HG02943 (cell line): ENCODE data around the gene CBL.
"Not testable (repeated sequence)": the region's sequence is repeated elsewhere in the genome, so short reads cannot be mapped to it uniquely, and the experiment has no call there.

Experiments used
- ATAC-seq: cut with Tn5 transposase; IDR thresholded peaks from one replicate; pipeline ENCODE4 v1.9.1; 2021; ENCODE audit warnings: mild to moderate bottlenecking, low read depth, moderate library complexity; ENCODE audit not compliant: unreplicated experiment

The CBL gene

GRCh38 chr11:119181677-119182412 lies 24.3 kb upstream of the CBL start:
- no peak for ATAC-seq

DNA sequence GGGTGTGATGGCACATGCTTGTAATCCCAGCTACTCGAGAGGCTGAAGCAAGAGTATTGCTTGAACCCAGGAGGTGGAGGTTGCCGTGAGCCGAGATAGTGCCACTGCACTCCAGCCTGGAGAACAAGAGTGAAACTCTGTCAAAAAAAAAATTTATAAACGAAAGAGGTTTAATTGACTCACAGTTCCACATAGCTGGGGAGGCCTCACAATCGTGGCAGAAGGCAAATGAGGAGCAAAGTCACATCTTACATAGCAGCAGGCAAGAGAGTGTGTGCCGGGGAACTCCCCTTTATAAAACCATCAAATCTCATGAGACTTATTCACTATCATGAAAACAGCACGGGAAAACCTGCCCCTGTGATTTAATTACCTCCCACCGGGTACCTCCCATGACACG lies 21.7 kb upstream of the CBL start:
- not testable (repeated sequence) for ATAC-seq

DNA sequence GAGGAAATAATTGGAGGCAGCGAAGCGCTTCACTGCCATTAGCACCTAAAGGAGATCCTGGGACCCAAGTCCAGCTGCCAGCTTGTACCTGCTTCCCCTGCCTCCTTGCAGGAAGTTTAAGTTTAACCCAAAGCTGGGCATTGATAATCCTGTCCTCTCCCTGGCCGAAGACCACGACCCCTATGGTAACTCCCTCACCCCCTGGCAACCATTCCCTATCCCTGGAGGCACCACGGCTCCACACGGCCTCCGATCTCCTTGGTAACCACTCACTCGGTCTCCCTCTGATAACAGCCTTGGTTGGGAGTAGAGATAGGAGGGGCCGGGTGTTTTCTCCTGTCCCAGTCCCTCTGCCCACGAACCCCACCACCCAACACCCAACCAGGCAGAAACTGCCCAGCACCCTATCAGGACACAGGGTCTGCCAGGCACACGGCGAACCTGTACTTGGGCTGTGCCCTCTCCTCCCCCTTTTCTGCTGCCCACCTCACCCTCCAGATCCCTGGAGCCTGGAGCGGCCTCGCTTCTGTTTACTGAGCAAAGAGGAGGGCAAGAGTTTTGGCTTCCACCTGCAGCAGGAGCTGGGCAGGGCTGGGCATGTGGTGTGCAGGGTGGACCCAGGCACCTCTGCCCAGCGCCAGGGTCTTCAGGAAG lies 20.0 kb upstream of the CBL start:
- ATAC-seq, result no peak

DNA sequence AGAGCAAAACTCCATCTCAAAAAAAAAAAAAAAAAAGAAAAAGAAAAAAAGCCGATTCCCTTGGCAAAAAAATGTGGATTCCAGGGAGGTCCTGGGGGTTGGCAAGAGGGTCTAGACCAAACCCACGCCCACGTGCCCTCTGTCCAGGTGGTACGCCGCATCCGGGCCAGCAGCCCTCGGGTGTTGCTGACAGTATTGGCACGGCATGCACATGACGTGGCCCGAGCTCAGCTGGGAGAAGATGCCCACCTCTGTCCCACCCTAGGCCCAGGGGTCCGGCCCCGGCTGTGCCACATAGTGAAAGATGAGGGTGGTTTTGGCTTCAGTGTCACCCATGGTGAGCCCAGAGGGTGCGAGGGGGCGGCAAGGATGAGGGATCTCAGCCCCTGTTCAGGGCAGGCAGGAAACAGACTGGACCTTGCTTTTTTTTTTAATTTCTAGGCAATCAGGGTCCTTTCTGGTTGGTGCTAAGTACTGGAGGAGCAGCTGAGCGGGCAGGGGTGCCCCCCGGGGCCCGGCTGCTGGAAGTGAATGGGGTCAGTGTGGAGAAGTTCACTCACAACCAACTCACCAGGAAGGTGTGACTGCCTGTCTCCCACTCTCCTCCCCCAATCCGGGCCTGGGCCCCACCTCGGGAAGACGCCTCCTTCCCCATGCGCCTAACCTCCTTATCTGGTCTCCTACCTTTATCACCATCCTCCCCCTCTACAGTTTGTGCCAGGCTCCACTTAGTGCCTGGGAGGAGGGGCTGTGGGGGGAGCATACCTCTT lies 18.8 kb upstream of the CBL start:
- no peak for ATAC-seq

DNA sequence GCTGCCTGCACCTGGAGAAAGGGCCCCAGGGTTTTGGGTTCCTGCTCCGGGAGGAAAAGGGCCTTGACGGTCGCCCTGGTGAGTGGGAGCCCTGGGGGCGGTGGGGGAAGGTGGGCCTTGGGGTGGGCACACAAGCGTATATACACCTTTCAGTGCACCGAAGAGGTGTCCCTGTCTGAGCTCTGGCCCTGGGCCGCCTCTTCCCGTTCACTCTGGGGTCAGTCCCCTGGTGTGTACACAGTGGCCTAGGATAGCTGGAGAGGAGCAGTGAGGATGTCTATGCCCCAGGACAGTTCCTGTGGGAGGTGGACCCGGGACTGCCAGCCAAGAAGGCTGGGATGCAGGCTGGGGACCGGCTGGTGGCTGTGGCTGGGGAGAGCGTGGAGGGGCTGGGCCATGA lies 18.1 kb upstream of the CBL start:
- ATAC-seq, result no peak

DNA sequence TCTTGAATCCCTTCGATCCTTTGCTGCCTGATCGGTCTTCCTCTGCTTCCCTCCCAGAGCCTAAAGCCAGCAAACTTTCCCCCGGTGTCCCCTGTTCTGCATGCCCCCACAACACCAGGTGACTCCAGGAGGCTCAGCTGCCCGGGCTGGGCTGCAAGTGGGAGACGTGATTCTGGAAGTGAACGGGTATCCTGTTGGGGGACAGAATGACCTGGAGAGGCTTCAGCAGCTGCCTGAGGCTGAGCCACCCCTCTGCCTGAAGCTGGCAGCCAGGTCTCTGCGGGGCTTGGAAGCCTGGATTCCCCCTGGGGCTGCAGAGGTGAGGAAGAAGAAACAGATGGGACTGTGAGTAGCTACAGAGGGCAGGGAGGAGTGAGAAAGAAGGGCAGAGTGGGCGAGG lies 17.3 kb upstream of the CBL start:
- no peak for ATAC-seq

- no peak for ATAC-seq
Observed at GRCh38 chr11:119189393-119189792, 16.7 kb upstream of the CBL start.

- no peak for ATAC-seq
Observed at GRCh38 chr11:119190531-119190930, 15.6 kb upstream of the CBL start.

DNA sequence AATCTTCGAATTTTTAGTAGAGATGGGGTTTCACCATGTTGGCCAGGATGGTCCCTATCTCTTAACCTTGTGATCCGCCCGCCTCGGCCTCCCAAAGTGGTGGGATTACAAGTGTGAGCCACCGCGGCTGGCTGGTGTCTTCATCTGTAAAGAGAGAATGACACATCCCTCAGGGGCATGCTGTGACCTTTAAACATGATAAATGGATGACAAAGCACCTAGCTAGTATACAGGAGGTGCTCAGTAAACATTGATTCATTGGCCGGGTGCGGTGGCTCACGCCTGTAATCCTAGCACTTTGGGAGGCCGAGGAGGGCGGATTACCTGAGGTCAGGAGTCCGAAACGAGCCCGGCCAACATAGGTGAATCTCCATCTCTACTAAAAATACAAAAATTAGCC lies 14.9 kb upstream of the CBL start:
- not testable (repeated sequence) for ATAC-seq

DNA sequence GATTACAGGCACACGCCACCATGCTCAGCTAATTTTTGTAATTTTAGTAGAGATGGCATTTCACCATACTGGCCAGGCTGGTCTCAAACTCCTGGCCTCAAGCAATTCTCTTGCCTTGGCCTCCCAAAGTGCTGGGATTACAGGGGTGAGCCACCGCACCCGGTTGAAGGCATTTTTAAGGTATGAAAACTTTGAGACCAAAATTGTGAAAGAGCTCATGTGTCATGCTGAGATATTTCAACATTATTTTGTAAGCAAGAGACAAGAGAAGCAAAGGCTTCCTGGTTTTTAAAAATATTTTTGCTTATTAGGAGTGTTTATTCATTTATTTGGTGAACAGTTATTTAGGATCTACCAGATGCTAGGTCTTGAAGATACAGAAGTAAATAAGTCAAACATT lies 14.0 kb upstream of the CBL start:
- no peak for ATAC-seq

GRCh38 chr11:119193001-119193400 lies 13.1 kb upstream of the CBL start:
- ATAC-seq, result no peak

DNA sequence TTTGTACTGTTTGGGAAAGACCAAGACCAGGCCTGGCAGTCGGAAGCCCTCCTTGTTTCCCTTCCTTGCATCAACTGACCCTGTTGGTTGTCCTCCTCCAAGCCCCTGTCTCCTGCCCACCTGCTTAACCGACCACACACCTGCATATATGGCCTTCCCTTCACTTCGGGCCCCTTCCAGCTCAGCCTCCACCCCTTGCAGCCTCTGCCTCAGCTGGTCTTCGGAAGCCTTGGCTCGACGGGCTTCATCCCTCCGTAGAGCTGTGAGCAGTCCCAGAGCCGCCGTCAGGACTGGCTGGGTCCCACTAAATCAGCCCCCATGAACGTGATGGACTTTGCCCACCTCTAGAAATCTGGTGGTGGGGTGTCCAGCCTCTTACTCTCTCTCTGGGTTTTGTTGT lies 12.5 kb upstream of the CBL start:
- ATAC-seq, result no peak

DNA sequence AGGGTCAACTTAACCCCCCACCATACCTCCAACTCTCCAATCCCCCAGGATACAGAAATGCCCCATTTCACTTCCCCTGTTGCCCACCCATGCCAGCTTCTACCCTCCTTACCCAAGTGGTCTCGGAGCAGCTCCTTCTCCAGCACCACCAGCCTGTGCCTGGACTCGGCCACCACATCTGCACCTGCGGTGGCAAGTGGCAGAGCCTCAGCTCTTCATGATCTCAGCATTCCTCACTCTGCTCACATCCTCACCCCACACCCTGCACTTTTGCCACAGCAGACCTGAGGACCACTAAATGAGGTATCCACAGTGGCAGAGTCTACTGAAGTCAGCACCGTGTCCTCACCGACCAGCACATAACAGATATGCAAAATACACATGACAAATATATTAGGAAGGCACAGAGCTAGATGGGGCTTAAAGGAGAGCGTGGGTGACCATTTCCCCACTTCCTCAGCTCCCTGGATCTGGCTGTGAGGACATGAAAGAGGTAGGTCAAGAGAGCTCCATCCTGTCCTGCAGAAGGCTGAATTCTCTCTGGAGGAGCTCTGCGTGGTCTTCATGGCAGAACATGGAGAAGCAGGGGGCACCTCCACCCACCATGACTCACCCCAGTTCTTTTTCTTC lies 11.2 kb upstream of the CBL start:
- no peak for ATAC-seq

- no peak for ATAC-seq
Observed at GRCh38 chr11:119195680-119196079, 10.5 kb upstream of the CBL start.

DNA sequence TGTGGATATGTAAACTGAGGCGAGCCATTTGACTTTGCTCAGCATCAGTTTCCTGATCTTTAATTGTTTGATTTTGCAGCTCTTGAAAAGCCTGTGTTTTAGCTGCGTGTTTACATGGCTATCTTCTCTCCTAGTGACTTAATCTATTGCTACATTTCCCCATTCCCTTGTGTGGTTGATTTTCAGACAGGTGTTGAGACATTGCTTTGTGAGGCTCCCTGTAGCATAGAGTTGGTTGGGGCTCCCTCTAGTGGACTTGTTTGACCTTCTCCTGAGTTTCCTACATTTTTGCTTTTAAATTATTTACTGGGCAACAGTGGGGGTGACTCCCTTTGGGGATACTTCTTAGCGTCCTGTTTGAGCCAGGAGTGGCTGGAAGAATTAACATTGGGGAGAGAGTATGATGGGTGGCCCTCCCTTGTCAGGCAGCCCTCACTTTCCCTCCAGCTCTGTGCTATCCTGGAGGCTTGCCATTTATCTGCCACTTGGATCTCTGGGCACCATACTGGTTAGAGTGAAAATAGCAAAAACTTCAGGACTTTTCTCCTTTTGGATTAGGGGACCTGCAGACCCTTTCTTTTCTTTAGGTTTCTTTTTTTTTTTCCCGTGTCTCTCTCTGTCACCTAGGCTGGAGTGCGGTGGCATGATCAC lies 9.2 kb upstream of the CBL start:
- ATAC-seq, result no peak

- ATAC-seq, result no peak
Observed at GRCh38 chr11:119198925-119199324, 7.2 kb upstream of the CBL start.

DNA sequence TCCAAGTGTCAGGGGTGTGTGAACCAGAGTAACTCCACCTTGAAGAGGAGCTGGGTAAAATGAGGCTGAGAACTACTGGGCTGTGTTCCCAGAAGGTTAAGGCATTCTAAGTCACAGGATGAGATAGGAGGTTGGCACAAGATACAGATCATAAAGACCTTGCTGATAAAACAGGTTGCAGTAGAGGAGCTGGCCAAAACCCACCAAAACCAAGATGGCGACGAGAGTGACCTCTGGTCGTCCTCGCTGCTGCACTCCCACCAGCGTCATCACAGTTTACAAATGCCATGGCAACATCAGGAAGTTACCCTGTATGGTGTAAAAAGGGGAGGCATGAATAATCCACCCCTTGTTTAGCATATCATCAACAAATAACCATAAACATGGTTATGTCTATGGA lies 4.9 kb upstream of the CBL start:
- not testable (repeated sequence) for ATAC-seq

GRCh38 chr11:119202554-119202953 lies 3.6 kb upstream of the CBL start:
- ATAC-seq, result no peak

- ATAC-seq, result no peak
Observed at GRCh38 chr11:119204066-119204465, 2.1 kb upstream of the CBL start.

- ATAC-seq, result no peak
Observed at GRCh38 chr11:119205080-119205479, 1.1 kb upstream of the CBL start.
